SIG-M5 treated with dmso at 0.1 percent for 504 hours (cell line): ENCODE data around the gene KCNMA1.
"Not testable (repeated sequence)": the region's sequence is repeated elsewhere in the genome, so short reads cannot be mapped to it uniquely, and the experiment has no call there.

Experiments
- DNase-seq: peaks from one replicate; lab custom pipeline; 2025; ENCODE audit not compliant: unreplicated experiment; lab: John Stamatoyannopoulos, UW

Gene KCNMA1

DNA sequence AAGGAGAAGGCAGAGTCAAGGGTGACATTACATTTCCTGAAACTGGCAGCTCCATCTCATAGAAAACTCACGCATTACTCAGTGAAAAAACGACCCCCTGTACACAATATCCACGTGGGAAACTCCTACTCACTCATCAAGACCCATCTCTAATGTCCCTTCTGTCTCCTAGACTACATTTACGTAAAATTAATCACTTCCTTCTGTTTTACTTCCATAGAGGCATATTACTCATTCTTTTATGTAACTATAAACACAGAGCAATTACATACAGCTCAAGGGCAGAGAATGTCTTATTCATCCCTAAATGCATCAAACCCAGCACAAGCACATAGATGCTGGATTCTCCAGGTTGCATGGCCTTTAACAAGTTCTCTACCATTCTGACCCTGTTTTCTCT, 281.8 kb downstream of the KCNMA1 start:
- no peak for DNase-seq

DNA sequence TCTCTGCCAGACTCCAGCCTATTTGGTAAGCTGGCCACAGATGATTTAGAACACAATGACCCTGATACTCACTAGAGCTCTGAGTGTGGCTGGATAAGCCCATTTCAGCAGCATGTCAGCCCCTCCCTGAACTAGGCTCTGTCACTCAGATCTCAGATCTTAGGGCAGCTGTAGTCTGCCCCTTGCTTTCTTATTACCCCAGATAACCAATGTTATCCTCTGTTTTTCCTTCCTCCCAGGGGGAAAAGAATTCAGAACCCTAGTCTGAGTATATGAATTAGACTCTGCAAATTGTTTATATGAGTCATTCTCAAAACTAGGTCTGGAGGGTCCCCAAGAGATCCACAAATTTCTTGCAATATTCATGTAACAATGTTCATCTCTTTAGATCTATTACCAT, 286.2 kb downstream of the KCNMA1 start:
- no peak for DNase-seq

DNA sequence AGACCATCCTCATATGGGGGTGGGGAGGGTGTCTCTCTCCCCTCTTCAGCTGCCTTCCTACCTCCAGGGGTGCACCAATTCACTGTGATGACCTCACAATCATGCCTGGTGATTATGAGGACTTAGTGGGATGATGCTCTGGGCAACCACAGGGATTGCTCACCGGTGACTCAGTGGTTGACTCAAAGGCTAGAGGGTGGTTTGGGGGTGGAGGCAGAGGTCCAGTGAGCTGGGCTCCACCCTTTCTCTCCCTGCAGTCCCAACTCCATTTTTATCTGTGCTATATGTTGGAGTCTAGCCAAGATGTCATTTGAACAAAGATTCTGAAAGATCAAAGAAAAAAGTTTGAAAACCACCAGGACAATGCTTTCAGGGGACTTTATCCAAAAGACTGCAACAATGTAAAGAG, 286.9 kb downstream of the KCNMA1 start:
- DNase-seq, result peak; percentile 6

DNA sequence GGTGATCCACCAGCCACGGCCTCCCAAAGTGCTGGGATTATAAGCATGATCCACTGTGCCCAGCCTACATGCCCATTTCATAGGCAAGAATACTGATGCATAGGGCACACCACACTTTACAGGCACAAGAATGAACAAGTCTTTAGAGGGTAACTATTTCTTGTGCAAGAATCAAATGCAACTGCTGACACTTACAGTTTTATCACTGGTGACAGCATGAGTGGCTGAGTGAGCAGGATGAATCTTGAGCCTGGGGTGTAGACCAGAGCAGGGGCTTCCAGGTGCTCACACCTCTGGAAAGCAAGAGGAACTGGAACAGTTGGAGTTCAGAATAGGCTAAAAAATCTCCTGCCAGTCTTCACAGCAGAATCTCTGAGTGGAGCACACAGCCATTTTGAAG, 287.5 kb downstream of the KCNMA1 start:
- no peak for DNase-seq

DNA sequence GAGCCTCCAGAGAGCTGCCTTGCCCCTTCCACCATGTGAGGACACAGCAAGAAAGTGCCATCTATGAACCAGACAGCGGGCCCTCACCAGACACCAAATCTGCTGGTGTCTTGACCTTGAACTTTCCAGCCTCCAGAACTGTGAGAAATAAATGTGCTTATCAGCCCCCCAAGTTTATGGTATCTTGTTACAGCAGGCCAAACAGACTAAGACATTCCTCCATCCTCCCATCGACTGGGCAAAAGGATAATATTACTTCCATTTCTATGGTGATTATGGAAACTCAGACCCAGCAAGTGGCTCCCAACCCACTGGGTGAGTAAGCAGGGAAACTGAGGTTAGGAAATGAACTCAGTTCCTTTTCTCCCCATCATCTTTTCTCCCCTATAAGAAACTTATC, 288.4 kb downstream of the KCNMA1 start:
- no peak for DNase-seq

DNA sequence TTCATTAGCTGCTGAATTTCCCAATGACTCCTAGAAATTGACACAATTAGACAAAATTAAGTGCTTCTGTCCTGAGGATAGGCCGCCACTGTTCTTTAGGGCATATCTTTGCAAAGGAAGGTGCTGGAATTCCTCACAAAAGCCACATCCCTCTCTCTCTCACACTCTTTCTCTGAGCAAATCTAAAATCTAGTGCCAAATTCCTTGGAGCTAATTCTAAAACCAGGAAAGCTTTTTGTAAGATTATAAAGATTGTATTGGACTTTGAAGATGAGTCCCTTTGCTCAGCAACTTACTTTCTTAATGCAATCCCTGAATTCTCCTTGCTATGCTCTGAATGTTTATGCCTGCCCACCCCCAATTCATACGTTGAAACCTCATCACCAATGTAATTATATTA, 288.9 kb downstream of the KCNMA1 start:
- no peak for DNase-seq

DNA sequence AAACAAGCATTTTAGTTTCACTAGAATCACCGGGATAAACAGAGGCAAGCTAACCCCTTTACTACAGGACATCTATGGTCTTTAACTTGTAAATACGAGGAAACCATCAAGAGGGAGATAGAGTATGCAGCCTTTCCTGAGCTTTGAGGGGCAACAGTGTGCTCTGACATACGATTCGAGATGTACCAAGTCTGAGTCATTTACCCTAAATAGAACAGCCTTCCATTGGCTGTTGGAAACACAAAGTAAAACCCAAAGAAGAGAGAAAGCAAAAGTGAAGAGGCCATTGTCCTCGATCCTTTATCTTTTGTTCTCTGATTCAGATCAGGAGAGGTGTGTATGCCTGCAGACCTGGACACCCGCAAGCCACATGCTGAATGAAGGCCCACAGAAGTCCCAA, 289.5 kb downstream of the KCNMA1 start:
- no peak for DNase-seq

DNA sequence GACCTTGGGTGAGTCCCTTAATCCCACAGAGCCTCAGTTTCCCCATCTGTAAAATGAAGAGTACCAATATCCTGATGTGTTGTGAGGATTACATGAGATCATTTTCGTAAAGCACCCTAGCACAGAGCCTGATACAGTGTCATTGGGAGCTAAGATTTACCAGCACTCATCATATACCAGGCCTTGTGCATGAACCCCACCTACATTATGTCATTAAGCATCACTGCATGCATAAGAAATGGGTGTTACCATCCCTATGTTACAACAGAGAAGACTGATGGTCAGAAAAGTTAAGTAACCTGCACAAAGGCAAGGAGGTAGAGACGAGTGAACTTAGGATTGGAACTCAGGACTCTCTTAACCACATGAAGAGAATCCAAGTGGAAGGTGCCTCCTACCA, 290.6 kb downstream of the KCNMA1 start:
- DNase-seq, result no peak

DNA sequence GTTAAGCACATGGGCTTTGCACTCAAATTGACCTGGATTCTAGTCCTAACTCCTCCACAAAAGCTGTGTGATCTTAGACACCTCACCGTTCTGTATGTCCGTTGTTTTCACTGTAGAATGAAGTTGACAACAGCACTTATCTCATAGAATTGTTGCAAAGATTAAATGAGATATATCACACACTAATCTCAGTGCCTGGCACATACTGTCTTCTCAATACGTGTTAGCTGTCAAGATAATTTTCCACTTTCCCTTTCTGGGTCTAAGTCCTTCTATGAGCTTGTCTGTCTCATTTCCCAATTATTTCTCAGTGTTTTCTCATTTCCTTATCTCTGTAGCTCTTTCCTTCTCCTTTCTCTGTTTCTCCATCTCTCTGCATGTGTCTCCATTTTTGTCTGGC, 296.6 kb downstream of the KCNMA1 start:
- no peak for DNase-seq

DNA sequence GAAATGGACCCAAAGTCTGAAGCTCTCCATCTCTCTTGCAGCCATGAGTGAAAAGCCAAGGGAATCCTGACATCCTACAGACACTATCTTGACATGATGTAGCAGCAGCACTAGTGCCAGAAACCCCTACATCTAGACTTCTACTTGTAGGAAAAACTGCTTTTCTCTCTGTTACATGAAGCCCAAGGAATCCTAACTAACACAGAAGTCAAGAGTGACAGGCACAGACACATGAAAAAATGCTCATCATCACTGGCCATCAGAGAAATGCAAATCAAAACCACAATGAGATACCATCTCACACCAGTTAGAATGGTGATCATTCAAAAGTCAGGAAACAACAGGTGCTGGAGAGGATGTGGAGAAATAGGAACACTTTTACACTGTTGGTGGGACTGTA, 297.7 kb downstream of the KCNMA1 start:
- not testable (repeated sequence) for DNase-seq

DNA sequence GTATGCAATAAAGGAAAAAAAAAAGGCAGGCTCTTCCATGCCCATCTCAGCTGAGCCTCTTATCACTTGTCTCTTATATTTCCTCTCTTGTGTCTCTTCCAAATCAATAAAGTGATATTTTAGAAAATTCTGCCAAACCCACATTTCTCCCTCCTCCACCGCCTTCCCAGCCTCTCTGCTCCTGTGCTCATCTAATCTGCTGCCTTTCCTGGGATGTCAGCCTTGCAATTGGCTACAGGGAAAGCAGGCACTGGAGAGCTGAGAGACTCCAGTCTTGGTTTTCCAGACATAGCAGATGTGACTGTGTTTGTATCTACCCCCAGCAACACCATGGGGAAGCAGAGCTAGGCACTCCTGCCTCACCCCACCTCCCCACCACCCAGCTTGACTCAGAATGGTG, 298.4 kb downstream of the KCNMA1 start:
- no peak for DNase-seq

DNA sequence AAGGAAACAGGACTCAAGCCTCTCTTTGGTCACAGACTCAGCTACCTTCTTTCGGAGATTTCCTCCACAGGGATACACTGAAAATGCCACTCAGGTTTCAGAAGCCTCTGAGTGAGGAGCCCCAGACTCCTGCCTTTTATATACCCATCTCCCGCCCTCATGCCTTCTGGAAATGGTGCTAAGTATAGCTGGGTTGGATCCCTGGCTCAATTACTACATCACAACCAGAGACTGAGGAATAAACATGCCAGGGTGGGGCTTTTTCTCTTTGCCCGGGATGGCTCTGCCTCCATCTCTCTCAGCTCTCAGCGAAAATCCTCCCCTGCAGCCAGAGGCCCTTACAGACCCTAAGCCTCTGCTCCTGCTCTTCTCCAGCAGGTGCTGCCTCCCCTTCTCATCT, 299.5 kb downstream of the KCNMA1 start:
- DNase-seq, result no peak

DNA sequence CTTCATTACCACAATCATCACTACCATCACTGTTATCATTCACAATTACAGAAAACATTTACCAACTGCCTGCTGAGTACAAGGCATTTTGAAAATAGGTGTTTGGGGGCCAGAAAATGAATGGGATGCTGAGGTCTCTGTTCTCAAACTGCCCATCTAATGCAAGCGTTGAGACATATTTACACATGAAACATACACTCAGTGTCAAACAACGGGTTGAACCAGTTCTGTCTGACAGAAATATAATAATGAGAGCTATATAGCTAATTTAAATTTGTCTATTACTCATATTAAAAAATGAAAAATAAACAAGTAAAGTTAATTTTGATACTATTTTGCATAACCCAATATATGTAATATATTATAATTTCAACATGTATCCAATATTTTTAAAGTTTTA, 303.1 kb downstream of the KCNMA1 start:
- no peak for DNase-seq

DNA sequence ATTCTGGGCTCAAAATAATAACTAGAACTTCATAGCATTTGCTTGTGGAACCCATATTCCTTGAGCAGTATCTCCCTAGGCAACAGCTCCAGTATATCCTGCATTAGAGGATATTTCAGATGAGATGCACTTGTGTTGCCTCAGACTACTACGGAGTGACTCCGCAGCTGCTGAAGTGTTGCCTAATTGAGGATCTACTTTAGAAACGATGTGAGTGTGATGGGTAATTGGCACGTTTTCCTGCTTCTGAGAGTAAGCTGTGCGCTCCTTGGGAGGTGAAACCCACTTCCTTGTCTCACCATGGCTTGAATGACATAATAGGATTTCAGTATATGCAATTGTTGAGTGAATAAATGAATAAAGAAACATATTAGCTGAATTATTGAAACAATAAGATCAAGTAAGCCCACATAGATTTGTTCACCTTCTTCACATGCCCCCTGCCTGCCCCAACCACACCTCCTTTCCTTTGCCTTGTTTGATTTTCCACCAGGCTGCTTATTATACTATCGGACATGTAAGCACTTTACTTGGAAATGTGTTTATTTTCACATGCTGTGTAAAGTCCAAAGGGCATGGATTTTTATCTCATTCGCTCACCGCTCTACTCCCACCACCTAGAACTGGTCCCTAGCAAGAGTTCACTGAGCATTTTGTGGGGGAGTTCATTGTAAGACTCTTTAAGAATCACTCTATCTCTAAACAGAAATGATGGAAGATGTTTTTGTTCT, 303.8 kb downstream of the KCNMA1 start:
- DNase-seq, result no peak

DNA sequence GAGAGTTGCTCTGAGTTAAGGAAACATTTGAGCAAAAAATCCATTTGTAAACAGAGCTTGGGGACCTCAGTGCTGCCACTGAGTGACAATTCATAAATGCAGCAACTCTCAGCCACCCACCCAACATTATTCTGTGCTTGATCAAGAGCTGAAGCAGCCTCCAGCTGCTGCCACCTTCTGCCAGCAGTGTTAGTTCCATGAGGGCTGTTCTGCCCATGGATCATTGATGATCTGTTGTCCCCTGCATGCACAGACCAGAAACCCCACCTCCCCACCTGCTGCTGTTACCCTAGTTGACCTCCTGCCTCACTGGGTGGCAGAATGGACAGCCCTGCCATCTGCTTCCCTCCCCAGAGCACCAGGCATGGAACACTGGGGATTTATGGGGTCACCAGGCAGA, 305.4 kb downstream of the KCNMA1 start:
- DNase-seq, result no peak

DNA sequence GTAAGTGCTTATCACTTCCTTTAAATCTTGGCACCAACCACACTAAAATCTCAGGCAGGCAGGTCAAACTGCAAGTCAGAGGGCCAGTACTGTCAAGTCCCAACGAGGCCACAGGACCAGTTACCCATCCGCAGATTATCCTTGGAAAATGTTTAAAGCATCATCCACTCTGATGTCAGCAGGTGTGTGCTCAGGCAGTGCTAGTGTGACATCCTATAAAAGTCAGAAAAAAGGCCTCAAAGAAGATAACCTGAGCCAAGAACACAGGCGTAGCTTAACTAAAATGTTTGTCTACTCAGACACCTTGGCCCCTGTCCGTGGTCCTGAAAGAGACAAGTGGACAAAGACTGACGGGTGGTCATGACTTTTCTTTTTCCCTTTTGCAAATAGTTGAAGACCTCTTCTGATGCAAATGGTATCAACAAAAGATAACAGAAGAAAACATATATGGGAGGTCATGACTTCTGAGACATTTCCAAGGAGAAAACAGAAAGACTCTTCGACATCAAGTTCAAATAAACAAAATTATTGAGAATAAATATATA, 309.3 kb downstream of the KCNMA1 start:
- no peak for DNase-seq

DNA sequence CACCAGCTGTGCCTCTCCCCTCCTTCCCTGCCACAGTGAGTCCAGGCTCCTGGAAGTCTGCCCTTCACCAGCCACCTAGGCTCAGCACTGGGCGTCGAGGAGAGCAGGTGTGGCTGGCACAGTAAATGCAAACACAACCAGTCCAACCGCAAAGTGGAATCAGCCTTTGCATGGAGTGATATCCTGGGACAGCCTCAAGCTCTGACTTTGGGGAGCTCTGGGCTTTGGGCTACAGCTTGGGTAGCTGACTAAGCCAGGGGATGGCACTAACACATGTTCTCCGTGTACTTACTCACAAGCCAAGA, 312.4 kb downstream of the KCNMA1 start:
- DNase-seq, result no peak

DNA sequence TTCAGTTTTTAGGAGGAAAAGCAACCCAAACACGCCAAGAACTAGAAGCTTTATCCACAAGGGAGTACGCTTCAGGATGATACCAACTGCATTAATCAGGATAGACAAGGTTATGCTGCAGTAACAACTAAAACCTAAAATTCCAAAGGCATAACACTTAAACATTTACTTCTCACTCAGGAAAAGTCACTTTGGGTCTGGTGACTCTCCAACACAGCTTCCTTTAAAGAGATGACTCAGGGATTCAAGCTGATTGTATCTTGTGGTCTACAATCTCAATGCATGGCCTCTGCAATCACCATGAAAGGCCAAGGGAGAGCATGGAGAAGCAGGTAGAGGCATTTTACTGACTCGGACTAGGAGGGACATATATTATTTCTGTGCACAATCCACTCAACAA, 315.8 kb downstream of the KCNMA1 start:
- DNase-seq, result no peak

DNA sequence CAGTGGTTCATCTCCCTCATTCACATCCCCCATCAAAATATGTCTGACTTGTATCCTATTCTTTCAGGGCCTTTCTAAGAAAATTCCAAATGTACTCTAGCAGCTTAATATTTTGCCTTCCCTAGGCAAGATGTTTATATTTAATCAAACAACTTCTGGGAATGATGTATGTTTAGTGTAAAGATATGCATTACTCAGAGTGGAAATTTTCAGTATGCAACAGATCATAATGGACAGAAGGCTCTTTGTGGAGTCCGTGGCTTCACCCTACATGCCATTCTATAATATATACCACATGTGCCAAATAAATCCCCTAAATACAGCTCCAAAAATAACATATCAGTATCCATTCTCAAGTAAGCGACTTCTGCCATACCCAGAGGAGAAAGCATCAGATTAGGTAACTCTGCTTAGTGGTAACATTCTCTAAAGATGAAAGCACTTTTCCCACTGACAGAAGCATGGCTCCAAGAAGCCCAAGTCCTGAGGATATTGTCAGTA, 316.6 kb downstream of the KCNMA1 start:
- no peak for DNase-seq

DNA sequence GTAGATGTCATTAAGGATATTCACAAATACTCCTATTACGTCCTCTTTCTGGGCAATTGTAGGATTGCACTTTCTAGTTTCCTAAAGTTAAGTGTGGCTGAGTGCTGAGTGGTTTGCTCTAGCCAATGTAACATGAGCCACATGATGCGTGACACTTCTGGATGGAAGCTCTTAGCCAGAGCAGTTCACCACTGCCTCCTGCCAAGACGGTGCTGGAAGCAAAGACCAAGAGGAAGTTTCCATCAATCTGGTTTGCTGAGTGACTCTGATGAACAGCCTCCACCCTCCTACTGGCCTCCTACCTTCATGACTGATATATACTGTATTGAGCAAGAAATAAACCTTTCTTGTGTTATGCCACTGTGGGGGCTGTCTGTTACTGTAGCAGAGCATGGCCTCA, 318.1 kb downstream of the KCNMA1 start:
- no peak for DNase-seq

DNA sequence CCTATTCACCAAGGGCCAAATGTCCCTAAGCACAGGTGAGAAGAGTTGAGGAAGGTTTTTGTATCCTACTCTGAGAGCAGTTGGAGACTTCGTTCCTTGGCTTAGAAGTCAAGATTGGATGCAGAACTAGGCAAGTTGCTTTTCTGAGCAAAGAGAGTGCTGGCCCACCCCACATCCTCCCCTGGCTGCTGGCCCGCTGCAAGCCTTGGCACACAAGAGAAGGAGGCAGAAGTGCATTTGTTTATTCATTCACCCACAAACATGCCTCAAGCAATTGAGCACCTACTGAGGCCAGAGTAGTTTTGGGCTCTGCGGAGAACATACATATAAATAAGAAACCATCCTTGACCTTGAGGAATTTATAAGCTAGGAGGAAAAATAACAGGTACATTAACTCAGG, 318.9 kb downstream of the KCNMA1 start:
- DNase-seq, result no peak

DNA sequence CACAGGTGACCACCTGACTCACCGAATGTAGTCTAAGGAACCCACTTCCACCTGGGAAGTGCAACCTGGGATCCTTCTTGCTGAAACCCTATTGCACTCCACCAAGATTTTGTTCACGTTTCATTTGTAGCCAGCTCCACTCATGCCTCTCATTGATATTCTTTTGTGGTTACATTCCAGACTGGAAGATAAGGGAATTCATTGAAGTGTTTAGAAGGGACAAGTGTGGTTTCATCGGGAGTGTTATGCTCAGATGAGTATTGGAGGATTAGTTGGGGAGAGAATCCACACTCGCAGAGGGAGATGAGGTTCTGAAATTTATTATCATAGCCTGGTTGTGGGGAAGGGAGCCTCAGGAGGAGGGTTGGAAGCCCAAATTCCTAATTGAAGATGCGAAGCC, 320.4 kb downstream of the KCNMA1 start:
- no peak for DNase-seq

DNA sequence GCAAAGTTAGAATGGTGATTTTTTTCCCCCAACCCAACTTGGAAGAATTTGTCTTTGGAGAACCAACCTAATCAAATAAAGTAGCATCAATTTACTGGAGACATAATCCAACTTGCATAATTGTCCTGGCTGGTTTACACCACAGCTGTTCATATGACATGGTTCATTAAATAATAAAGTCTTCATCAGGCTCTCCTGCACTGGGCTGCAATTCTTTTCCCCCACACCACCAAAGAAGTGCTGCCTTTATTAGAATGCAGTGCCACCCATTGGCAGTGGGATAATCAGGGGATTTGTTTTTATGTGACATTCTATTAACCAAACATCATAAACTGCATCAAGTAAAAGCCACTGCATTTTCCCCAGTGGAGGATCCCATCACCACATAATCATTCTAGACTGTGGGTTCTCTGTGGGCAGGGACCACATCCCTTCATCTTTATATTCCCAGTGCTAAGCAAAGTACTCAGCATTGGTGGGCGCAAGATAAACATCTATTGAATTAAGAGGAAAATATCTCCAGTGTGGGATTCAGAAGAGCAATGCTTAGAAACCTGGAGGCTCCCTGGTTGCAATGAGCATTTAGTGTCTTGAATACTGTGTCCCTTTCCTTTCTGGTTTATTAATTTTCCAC, 322.0 kb downstream of the KCNMA1 start:
- DNase-seq, result no peak
